VCaP (cell line): ENCODE data around the gene EPDR1.

Source experiments
- H3K27ac ChIP-seq: fragments of 450-650 bp; 2 replicates; pipeline ENCODE4 v1.5.1; 2017
- CTCF ChIP-seq: fragments of 450-650 bp; conservative IDR thresholded peaks from 2 replicates; pipeline ENCODE4 v1.5.1; 2017; ENCODE audit warnings: mild to moderate bottlenecking, moderate library complexity

The EPDR1 gene

GRCh38 chr7:37920305-37920848, at the start of gene EPDR1:
Gene EPDR1, plus strand, starts transcription at chr7:37920640. Its CDS starts 300 bp downstream, at chr7:37920940.
- peak; percentile 73 for TF ChIP-seq CTCF
- H3K27ac ChIP-seq = peak within 1 kb of the TSS; percentile 97

- no peak overlapping the region for H3K27ac ChIP-seq
- no peak for TF ChIP-seq CTCF
Observed at GRCh38 chr7:37882086-37882485, 38.4 kb upstream of the EPDR1 start.

GRCh38 chr7:37893359-37893758, 27.1 kb upstream of the EPDR1 start:
- H3K27ac ChIP-seq = no peak overlapping the region
- TF ChIP-seq CTCF = no peak

GRCh38 chr7:37894671-37895070, 25.8 kb upstream of the EPDR1 start:
- peak overlapping the region; percentile 11; the same call in 1 of the 2 replicates for H3K27ac ChIP-seq
- no peak for TF ChIP-seq CTCF

- H3K27ac ChIP-seq = no peak overlapping the region
- TF ChIP-seq CTCF = no peak
Observed at GRCh38 chr7:37899712-37900247, 20.7 kb upstream of the EPDR1 start.

- H3K27ac ChIP-seq = peak overlapping the region; percentile 54
- peak; percentile 85 for TF ChIP-seq CTCF
Observed at GRCh38 chr7:37901236-37901827, 19.1 kb upstream of the EPDR1 start.

GRCh38 chr7:37901890-37902524, 18.4 kb upstream of the EPDR1 start:
- no peak for TF ChIP-seq CTCF
- H3K27ac ChIP-seq = peak overlapping the region; percentile 54
